GM18526 (cell line): Measurements from ENCODE around the gene DNM3.

Experiments used
- POLR2A ChIP-seq: IDR thresholded peaks from 3 replicates; pipeline ENCODE4 v1.6.1; 2011; ENCODE audit not compliant: insufficient read length; ENCODE audit errors: extremely low read depth

The DNM3 gene

GRCh38 chr1:172162236-172162635 lies 320.9 kb downstream of the DNM3 start:
- TF ChIP-seq POLR2A, result no peak

DNA sequence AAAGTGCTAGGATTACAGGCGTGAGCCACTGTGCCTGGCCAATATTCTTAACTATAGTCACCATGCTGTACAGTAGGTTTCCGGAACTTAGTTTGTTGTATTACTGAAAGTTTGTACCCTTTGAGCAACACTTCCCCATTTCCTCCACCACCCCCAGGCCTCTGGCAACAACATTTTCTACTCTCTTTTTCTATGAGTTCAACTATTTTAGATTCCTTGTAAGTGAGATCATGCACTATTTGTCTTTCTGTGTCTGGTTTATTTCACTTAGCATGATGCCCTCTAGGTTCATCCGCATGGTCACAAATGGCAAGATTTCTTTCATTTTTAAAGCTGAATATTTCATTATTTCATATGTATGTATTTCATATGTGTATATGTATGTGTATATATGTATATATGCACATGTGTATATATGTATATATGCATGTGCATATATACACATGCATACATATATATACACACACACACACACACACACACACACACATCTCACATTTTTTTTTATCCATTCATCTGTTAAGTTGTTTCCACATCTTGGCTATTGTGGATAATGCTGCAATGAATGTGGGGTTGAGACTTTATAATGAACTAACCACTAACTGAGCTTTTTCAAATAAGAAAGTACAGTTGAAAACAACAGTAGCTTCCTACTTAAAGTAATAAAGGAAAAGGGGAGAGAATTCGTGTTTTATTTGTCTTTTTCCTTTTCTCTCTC lies 322.4 kb downstream of the DNM3 start:
- no peak for TF ChIP-seq POLR2A

GRCh38 chr1:172165403-172165802 lies 324.1 kb downstream of the DNM3 start:
- TF ChIP-seq POLR2A, result no peak

DNA sequence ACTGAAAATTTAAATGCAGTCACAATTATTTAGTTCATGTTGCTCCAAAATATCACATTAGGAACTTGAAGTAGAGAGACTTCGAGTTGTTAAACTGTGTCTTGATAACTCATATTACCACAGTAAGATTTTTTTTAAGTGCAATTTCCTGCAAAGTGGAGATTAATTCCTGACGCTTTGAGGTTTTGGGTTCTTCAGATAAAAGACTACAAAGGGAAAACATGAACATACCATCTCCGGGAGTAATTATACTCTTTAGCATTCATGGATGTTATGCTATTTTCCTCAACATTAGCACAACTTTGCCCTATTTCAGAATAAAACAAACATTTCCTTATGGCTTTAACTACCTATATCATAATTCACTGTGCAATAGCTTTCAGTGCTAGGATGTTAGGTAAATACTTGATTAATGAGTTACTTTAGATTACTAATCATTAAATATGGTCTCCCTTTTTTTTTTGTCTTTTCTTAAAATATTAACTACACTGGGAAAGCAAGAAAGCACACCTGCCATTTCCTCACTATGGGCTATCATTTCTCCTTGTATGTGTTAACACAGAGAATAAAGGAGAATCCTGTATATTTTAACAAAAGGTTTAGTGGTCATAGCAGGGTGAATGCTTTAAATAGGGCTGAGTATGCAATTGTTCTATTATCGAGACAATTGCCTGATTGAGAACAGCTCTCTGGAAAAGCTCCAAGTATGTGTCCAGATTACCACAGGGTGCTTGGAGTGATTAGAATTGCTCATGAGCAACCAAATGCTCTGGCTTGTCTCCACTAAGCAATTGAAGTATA lies 326.7 kb downstream of the DNM3 start:
- TF ChIP-seq POLR2A, result no peak

DNA sequence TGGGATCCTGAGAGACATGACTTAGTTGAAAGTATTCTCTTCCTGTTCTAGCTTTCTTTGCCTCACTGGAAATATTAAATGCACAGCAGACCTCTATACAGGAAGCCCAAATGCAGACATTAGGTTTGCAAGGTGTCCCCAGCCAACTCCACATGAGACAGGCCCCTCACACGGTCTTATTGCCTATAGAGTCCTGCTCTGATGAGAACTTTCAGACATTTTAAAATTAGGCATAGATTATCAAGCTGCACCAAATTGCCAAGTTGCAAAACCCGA lies 327.2 kb downstream of the DNM3 start:
- TF ChIP-seq POLR2A, result no peak

- TF ChIP-seq POLR2A, result no peak
Measured at GRCh38 chr1:172169836-172170235, 328.5 kb downstream of the DNM3 start.

- TF ChIP-seq POLR2A, result no peak
Measured at GRCh38 chr1:172172352-172172831, 331.1 kb downstream of the DNM3 start.

DNA sequence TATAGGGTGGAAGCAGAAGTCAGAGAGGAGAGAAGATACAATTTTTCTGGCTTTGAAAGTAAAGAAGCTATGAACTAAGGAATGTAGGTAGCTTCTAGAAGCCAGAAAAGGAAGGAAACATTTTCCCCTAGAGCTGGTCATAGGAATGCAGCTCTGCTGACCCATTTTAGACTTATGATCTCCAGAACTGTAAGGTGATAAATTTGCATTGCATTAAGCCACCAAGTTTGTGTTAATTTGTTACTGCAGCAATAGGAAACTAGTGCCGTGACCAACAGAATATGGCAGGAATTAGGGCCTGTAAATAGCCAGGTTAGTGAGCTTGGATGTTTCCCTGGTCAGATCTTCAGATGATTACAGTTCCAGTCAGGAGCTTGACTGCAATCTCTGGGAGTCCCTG lies 334.9 kb downstream of the DNM3 start:
- TF ChIP-seq POLR2A, result no peak

GRCh38 chr1:172177849-172178248 lies 336.6 kb downstream of the DNM3 start:
- TF ChIP-seq POLR2A, result no peak

DNA sequence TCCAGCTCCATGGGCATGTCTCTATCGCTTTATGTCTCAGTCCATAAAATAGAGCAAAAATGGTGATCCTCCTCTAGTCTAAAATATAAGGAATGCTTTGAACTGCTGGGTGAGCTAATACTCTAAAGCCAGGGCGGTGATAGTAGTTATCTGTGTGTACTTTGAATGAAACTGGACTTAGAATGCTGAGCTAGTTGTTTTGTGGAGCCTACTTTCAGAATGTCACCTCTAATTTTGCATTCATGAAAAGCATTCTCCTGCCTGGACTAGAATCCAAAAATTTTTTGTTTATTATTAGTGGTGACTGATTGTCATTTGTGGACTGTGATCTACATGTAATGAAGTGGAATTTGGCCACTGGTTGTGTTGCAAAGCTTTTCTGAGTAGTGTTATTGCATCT lies 337.6 kb downstream of the DNM3 start:
- no peak for TF ChIP-seq POLR2A

DNA sequence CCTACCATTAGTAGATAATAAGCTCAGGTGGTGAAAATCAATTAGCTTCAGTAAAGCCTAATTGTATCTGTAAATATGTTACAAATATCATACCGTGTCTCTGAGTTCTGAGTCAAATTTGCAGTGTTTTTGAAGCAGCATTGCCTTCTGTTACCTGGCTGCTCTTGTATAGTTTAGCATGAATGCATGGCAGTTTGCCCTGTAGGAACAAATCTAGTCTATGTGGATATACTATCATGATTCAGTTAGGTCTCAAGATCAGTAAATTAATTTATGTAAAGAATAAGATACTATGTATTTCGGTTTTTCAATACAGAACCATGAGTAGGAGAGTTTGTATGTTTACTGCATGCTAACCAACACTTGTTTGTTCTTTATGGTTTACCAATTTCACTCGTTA lies 338.6 kb downstream of the DNM3 start:
- TF ChIP-seq POLR2A, result no peak

GRCh38 chr1:172180501-172181285 lies 339.4 kb downstream of the DNM3 start:
- peak; percentile 42 for TF ChIP-seq POLR2A

GRCh38 chr1:172184506-172185191 lies 343.4 kb downstream of the DNM3 start:
- TF ChIP-seq POLR2A, result no peak

GRCh38 chr1:172185211-172185610 lies 343.9 kb downstream of the DNM3 start:
- TF ChIP-seq POLR2A, result no peak

GRCh38 chr1:172185996-172186395 lies 344.7 kb downstream of the DNM3 start:
- no peak for TF ChIP-seq POLR2A
